GM21447 (cell line): ENCODE results near the gene ZFAND2B.
"Not testable (repeated sequence)": the region's sequence is repeated elsewhere in the genome, so short reads cannot be mapped to it uniquely, and the experiment has no call there.

Experiments
- ATAC-seq: cut with Tn5 transposase; IDR thresholded peaks from one replicate; pipeline ENCODE4 v1.9.1; 2021; ENCODE audit not compliant: unreplicated experiment

ZFAND2B gene

DNA sequence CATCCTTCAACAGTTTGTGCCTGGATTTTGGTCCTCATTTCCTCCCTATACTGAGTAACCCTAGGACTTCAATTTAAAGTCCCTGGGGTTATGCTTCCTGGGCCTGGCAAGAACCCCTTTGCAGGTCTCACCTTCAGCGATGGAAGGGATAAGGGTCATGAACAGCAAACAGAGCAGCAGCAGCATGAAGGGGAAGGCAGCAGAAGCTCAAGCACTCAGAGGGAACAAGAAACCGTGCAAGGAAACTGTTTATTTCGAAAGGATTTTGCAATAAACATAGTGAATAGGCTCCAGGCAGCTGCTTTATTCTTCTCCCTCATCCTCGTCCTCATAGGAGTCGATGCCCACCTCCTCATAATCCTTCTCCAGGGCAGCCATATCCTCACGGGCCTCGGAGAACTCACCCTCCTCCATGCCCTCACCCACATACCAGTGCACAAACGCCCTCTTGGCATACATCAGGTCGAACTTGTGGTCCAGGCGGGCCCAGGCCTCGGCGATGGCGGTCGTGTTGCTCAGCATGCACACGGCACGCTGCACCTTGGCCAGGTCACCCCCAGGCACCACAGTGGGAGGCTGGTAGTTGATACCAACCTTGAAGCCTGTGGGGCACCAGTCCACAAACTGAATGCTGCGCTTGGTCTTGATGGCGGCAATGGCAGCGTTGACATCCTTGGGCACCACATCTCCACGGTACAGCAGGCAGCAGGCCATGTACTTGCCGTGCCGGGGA, 43.6 kb downstream of the ZFAND2B start:
- no peak for ATAC-seq

DNA sequence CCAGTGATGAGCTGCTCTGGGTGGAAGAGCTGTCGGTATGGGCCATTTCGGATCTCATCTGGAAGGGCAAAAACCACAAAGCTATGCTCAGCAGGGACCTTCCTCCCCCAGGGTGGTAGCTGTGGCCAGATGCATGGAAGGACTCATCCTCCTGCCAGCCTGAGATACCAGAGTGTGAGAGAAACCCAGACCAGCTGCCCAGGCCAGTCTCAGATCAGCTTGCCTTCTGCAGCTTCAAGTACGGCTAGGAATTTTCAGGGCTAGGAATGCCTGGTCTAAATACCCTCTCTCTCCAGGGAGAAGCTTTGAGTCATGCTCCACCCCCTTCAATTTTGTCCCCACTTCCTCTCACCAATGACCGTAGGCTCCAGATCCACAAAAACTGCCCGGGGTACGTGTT, 45.1 kb downstream of the ZFAND2B start:
- no peak for ATAC-seq

DNA sequence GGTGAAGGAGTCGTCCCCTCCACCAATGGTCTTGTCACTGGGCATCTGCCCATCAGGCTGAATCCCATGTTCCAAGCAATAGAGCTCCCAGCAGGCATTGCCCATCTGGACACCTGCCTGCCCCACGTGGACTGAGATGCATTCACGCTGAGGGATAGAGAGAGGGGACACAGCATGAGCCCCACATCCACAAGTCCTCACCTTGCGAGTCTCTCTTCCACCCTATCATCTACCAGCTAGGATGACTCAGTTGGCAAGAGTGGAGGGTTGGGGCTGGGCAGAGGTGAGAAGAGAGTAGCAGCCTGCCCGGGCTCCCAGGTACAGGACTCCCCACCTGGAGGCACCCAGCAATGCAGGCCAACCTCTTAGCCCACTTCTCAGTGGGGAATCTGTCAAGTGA, 45.5 kb downstream of the ZFAND2B start:
- no peak for ATAC-seq

DNA sequence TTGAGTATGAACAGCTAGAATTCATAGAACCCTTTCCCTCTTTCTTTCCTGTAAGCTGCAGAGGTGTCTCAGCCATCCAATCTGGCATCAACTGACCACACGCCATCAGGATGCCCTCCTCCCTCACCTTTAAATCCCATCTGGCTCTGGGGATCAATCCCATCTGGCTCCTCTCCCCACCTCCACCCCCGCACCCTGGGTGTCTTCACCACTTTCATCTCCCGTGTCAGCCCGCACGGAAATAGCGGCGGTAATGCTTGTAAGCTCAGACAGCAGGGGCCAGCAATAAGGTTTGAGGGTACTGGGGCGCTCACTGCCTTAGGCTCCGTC, 46.0 kb downstream of the ZFAND2B start:
- no peak for ATAC-seq

DNA sequence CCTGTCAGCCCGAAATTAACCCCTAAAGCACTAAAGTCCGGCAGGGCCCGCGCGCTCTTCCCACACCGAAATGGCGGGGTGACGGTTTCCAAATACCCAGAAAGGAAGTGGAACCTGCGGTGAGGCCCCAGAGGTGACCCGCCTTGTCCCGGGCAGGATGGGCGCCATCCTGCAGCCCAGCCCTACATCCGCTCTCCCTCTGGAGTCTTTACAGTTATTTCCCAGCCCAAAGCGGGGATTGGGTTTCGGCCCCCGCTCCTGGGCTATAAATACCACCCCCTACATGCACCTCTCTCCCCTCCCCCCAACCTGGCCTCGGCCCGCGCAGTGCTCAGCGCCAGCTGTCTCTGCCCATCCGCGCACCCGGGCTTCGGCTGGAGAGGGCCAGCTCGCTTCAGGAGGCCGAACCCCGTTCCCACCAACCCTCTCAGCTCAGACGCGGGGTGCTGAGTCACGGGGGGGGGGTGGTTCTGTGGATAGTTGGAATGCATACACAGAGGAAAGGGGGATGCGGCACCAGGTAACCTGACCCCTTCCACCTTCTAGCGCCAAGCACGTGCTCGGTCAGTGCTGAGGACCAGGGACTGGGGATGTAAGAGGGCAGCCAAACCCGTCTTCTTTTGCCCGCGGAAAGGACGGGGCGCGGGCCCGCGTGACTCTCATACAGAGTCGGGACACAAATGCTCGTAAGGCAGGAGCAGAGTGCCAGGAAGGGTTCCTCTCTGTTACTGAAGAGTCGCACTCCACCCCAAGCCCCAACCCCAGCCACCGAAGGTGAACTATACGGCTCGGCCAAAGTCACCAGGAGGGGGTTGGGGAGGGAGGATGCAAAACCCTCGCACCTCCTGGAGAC, 46.5 kb downstream of the ZFAND2B start, which contains the start of gene TUBA4B:
Gene TUBA4B (plus strand): TSS at position 344 of the 853 bp plus-strand sequence. CDS start 165 bp downstream, at position 509.
- ATAC-seq, result peak; percentile 1

DNA sequence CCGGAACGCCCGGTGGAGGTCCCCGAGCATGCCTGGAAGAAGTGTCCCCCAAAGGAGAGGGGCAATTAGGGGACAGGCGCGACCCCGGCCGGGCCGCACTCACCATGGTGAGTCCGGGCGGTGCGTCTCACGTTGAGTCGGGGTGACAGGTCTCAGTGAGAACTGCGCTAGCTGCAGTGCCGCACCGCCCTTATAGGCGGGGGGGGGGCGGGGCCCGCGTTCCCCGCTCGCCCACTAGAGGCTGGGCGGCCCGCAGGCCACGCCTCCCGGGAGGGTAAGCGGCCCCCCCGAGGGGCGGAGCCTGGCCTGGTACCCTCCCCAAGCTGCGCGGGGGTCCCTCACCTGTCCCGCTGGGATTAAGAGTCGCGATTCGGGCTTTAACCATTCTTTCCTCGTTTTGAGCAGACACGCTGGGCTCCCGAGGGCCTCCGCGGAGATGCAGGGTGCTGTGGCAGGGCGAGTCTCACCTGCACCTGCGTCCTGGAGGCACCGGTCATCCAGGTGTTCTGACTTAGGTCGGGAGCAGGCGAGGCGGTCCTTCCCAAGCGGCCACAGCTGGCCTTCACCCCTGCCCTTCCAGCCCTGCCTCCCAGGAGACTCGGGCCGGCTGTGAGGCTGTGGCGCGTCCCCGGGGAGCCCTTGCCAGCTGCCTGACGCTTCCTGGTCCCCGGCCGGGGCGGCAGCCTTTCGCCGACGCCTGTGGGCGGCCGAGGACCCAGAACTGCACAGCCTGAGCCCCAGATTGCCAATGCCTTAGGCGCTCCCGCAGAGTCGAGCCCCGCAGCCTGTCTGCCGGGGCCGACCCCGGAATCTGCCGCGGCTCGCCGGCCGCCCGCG, 47.4 kb downstream of the ZFAND2B start, which contains the start of gene TUBA4A:
Gene TUBA4A (minus strand): TSS at position 166 of the 837 bp plus-strand sequence. CDS start 60 bp downstream, at position 106.
- peak; percentile 42 for ATAC-seq

DNA sequence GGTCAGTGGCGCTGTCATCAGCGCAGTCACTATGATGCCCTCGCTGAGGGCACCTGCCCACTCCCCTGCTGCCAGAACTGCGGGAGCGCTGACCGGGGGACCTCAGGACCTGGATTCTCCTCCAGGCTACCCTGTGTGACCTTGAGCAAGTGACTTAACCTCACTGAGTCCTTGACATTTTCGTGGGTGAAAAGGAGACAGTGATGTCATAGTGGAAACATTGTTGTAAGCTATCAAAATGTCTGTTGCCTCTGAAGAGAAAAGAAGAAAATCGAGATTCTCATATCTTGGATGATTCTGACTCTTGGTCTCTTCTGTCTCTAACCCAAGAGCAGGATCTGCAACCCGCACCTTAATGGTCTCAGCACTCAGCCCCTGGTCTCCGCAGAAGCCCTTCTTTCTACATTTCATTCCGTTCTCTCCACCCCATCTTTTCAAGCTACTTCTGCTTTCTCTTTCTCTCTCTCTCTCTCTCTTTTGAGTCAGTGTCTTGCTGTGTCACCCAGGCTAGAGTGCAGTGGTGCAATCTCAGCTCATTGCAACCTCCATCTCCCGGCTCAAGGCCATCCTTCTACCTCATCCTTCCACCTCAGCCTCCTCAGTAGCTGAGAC, 48.1 kb downstream of the ZFAND2B start:
- ATAC-seq, result peak; percentile 25

DNA sequence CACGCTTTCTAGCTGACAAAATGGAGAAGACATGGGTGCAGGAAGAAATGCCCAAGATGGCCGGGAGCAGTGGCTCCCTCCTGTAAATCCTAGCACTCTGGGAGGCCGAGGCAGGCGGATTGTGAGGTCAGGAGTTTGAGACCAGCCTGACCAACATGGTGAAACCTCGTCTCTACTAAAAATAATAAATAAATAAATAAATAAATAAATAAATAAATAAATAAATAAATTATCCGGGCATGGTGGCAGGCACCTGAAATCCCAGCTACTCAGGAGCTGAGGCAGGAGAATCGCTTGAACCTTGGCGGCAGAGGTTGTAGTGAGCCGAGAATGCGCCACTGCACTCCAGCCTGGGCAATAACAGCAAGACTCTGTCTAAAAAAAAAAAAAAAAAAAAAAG, 52.4 kb downstream of the ZFAND2B start:
- not testable (repeated sequence) for ATAC-seq
